Measurements from ENCODE around the gene FRMPD3. TPM values are rescaled to one million over a fixed set of nuclear protein-coding genes. Genes with fewer than 3 reads are reported as not detected.

The FRMPD3 gene
- total RNA-seq, 1 experiment from 2014 or later = 0.09 TPM

GRCh38 chrX:107442914-107443527 is 6.4 kb upstream of the FRMPD3 start:
- TF ChIP-seq EZH2 (IDR thresholded peaks at IDR 0.05; ENCODE audit: borderline replicate concordance, low read depth, low read length, poor library complexity, severe bottlenecking) = no peak
- TF ChIP-seq, protein P1, sequence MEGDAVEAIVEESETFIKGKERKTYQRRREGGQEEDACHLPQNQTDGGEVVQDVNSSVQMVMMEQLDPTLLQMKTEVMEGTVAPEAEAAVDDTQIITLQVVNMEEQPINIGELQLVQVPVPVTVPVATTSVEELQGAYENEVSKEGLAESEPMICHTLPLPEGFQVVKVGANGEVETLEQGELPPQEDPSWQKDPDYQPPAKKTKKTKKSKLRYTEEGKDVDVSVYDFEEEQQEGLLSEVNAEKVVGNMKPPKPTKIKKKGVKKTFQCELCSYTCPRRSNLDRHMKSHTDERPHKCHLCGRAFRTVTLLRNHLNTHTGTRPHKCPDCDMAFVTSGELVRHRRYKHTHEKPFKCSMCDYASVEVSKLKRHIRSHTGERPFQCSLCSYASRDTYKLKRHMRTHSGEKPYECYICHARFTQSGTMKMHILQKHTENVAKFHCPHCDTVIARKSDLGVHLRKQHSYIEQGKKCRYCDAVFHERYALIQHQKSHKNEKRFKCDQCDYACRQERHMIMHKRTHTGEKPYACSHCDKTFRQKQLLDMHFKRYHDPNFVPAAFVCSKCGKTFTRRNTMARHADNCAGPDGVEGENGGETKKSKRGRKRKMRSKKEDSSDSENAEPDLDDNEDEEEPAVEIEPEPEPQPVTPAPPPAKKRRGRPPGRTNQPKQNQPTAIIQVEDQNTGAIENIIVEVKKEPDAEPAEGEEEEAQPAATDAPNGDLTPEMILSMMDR (conservative IDR thresholded peaks at IDR 0.05; ENCODE audit: low read depth, low read length) = no peak
- no peaks in the 10 kb centered on the region for H3K4me1 ChIP-seq (ENCODE audit: insufficient read depth, low read length, poor library complexity, severe bottlenecking)
- CTCF ChIA-PET = no interaction called here
- H3K27me3 ChIP-seq (replicated peaks; ENCODE audit: insufficient read depth, low read depth, low read length, poor library complexity) = peaks cover 8% of the 10 kb centered on the region
- H3K27ac ChIP-seq (ENCODE audit: low read depth, low read length, poor library complexity, severe bottlenecking) = no peak overlapping the region
- no TSS peak for BruUV-seq (replicated peaks)
- no peak overlapping the region for H3K4me3 ChIP-seq (ENCODE audit: low read depth, low read length, poor library complexity, severe bottlenecking)
- POLR2A ChIA-PET (ENCODE audit: low non-redundant PET) = no interaction called here
- no peaks in the 10 kb centered on the region for H3K36me3 ChIP-seq (ENCODE audit: insufficient read depth, low read length, poor library complexity, severe bottlenecking)
- intact Hi-C loops (cut with micrococcal nuclease; ENCODE audit: unreplicated experiment) = loop anchor here (10.0 kb wide), 1 partner anchor 548 kb away; no protein-coding TSS in a partner anchor
- H3K9me3 ChIP-seq (ENCODE audit: low read depth, low read length, poor library complexity, severe bottlenecking) = no peaks in the 10 kb centered on the region
- DNase-seq (ENCODE audit: low spot score) = no peak

- no peaks in the 10 kb centered on the region for H3K4me1 ChIP-seq (ENCODE audit: insufficient read depth, low read length, poor library complexity, severe bottlenecking)
- no peaks in the 10 kb centered on the region for H3K9me3 ChIP-seq (ENCODE audit: low read depth, low read length, poor library complexity, severe bottlenecking)
- BruUV-seq (replicated peaks) = no TSS peak
- DNase-seq (ENCODE audit: low spot score) = no peak
- H3K27me3 ChIP-seq (replicated peaks; ENCODE audit: insufficient read depth, low read depth, low read length, poor library complexity) = peaks cover 19% of the 10 kb centered on the region
- H3K4me3 ChIP-seq (ENCODE audit: low read depth, low read length, poor library complexity, severe bottlenecking) = no peak overlapping the region
- H3K27ac ChIP-seq (ENCODE audit: low read depth, low read length, poor library complexity, severe bottlenecking) = no peak overlapping the region
- intact Hi-C loops (cut with micrococcal nuclease; ENCODE audit: unreplicated experiment) = loop anchor here (10.0 kb wide), 1 partner anchor 550 kb away; no protein-coding TSS in a partner anchor
- ChIA-PET POLR2A (ENCODE audit: low non-redundant PET) (no interaction called here), CTCF (no interaction called here)
- no peak for TF ChIP-seq EZH2 (IDR thresholded peaks at IDR 0.05; ENCODE audit: borderline replicate concordance, low read depth, low read length, poor library complexity, severe bottlenecking)
- TF ChIP-seq, protein P1 (conservative IDR thresholded peaks at IDR 0.05; ENCODE audit: low read depth, low read length) = no peak
- H3K36me3 ChIP-seq (ENCODE audit: insufficient read depth, low read length, poor library complexity, severe bottlenecking) = no peaks in the 10 kb centered on the region
These were observed 4.3 kb upstream of the FRMPD3 start for GRCh38 chrX:107445146-107445545.

- intact Hi-C loops (cut with micrococcal nuclease; ENCODE audit: unreplicated experiment) = loop anchor here (10.0 kb wide), 1 partner anchor 551 kb away; no protein-coding TSS in a partner anchor
- no peak overlapping the region for H3K4me3 ChIP-seq (ENCODE audit: low read depth, low read length, poor library complexity, severe bottlenecking)
These were observed 3.8 kb upstream of the FRMPD3 start for GRCh38 chrX:107445631-107446030.

More at GRCh38 chrX:107445631-107446030, 3.8 kb upstream of the FRMPD3 start:
- no peak for TF ChIP-seq EZH2 (IDR thresholded peaks at IDR 0.05; ENCODE audit: borderline replicate concordance, low read depth, low read length, poor library complexity, severe bottlenecking)
- TF ChIP-seq, protein P1 (conservative IDR thresholded peaks at IDR 0.05; ENCODE audit: low read depth, low read length) = no peak
- DNase-seq (ENCODE audit: low spot score) = no peak
- Histone ChIP-seq H3K27ac (ENCODE audit: low read depth, low read length, poor library complexity, severe bottlenecking) (no peak overlapping the region), H3K4me1 (ENCODE audit: insufficient read depth, low read length, poor library complexity, severe bottlenecking) (no peaks in the 10 kb centered on the region), H3K27me3 (replicated peaks; ENCODE audit: insufficient read depth, low read depth, low read length, poor library complexity) (peaks cover 19% of the 10 kb centered on the region), H3K9me3 (ENCODE audit: low read depth, low read length, poor library complexity, severe bottlenecking) (no peaks in the 10 kb centered on the region), H3K36me3 (ENCODE audit: insufficient read depth, low read length, poor library complexity, severe bottlenecking) (no peaks in the 10 kb centered on the region)
- ChIA-PET CTCF (no interaction called here), POLR2A (ENCODE audit: low non-redundant PET) (no interaction called here)
- BruUV-seq (replicated peaks) = no TSS peak
